HFFc6 (cell line): ENCODE results near the gene PNKD. TPM values are rescaled to one million over a fixed set of nuclear protein-coding genes. Genes with fewer than 3 reads are reported as not detected.
A peak's percentile ranks its signal among the peaks of the same experiment; 100 is the strongest.

Source experiments
- DNase-seq: peaks from one replicate; pipeline ENCODE4 v3.0.0-alpha.2; 2018
- H3K27ac Mint-ChIP-seq: 2 replicates; pipeline ENCODE4 v1.8.0; 2020; ENCODE audit warnings: mild to moderate bottlenecking, mixed read lengths
- H3K27me3 Mint-ChIP-seq: 2 replicates; pipeline ENCODE4 v1.8.0; 2021; ENCODE audit warnings: mild to moderate bottlenecking, moderate library complexity, mixed read lengths; ENCODE audit not compliant: insufficient read depth
- H3K36me3 Mint-ChIP-seq: 2 replicates; pipeline ENCODE4 v1.8.0; 2021; ENCODE audit warnings: low read depth, mixed read lengths
- H3K4me1 Mint-ChIP-seq: 2 replicates; pipeline ENCODE4 v1.8.0; 2020; ENCODE audit warnings: low read depth, mixed read lengths
- H3K4me3 Mint-ChIP-seq: 2 replicates; pipeline ENCODE4 v1.8.0; 2020; ENCODE audit warnings: mild to moderate bottlenecking, moderate library complexity, mixed read lengths
- H3K9me3 Mint-ChIP-seq: 2 replicates; pipeline ENCODE4 v1.8.0; 2020; ENCODE audit warnings: mild to moderate bottlenecking, mixed read lengths
- total RNA-seq, 6 experiments: library from RNA; stranded (reverse); fragmentation: NEBNext Ultra II Directional; extraction: Animal tissue kit (Norgen Biotek cat#: 25700); gene quantifications; 2 replicates in 1 of 6; 3 replicates in 5 of 6; pipeline ENCODE4 v1.2.3, GENCODE V29; 2021
- TF ChIP-seq, protein P1 (sequence below): fragments of 200-600 bp; sonication (generic); IDR thresholded peaks from 2 replicates; pipeline ENCODE4 v1.5.0; 2021; ENCODE audit warnings: antibody characterized with exemption, mild to moderate bottlenecking

Gene PNKD
- total RNA-seq, 6 experiments from 2014 or later: 50.8 to 62.8 (median 57.7) TPM

GRCh38 chr2:218261423-218262236 lies 8.7 kb upstream of the PNKD start:
- H3K9me3 Mint-ChIP-seq: no peaks in the 10 kb centered on the region
- no peak overlapping the region for H3K4me3 Mint-ChIP-seq
- H3K27me3 Mint-ChIP-seq: peaks cover 7% of the 10 kb centered on the region
- peaks cover 11% of the 10 kb centered on the region for H3K36me3 Mint-ChIP-seq
- peak overlapping the region; percentile 38; the same call in 1 of the 2 replicates for H3K27ac Mint-ChIP-seq
- H3K4me1 Mint-ChIP-seq: peaks cover 17% of the 10 kb centered on the region
- no peak for DNase-seq
- TF ChIP-seq, protein P1, sequence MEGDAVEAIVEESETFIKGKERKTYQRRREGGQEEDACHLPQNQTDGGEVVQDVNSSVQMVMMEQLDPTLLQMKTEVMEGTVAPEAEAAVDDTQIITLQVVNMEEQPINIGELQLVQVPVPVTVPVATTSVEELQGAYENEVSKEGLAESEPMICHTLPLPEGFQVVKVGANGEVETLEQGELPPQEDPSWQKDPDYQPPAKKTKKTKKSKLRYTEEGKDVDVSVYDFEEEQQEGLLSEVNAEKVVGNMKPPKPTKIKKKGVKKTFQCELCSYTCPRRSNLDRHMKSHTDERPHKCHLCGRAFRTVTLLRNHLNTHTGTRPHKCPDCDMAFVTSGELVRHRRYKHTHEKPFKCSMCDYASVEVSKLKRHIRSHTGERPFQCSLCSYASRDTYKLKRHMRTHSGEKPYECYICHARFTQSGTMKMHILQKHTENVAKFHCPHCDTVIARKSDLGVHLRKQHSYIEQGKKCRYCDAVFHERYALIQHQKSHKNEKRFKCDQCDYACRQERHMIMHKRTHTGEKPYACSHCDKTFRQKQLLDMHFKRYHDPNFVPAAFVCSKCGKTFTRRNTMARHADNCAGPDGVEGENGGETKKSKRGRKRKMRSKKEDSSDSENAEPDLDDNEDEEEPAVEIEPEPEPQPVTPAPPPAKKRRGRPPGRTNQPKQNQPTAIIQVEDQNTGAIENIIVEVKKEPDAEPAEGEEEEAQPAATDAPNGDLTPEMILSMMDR: no peak

DNA sequence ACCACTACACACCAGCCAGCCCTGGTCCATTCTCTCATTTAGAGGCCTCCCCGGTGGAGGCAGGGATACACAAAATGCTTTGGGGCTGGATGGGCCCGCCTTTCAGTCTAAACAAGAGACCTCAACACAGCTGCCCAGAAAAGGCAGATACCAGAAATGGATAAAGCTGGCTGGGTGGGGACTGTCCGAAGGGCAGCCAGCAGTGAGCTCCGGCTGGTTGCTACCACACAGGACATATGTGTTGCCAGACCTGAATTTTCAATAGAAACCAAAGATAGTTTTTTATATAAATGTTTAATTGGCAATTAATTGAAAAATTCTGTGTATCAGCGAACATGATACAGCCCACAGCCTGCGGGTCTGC lies 8.1 kb upstream of the PNKD start:
- H3K27ac Mint-ChIP-seq: peak overlapping the region; percentile 38; the same call in 1 of the 2 replicates
- H3K4me1 Mint-ChIP-seq: peaks cover 17% of the 10 kb centered on the region
- no peak overlapping the region for H3K4me3 Mint-ChIP-seq
- H3K36me3 Mint-ChIP-seq: peaks cover 11% of the 10 kb centered on the region
- H3K27me3 Mint-ChIP-seq: peaks cover 9% of the 10 kb centered on the region
- TF ChIP-seq, protein P1: no peak
- no peak for DNase-seq
- H3K9me3 Mint-ChIP-seq: no peaks in the 10 kb centered on the region

DNA sequence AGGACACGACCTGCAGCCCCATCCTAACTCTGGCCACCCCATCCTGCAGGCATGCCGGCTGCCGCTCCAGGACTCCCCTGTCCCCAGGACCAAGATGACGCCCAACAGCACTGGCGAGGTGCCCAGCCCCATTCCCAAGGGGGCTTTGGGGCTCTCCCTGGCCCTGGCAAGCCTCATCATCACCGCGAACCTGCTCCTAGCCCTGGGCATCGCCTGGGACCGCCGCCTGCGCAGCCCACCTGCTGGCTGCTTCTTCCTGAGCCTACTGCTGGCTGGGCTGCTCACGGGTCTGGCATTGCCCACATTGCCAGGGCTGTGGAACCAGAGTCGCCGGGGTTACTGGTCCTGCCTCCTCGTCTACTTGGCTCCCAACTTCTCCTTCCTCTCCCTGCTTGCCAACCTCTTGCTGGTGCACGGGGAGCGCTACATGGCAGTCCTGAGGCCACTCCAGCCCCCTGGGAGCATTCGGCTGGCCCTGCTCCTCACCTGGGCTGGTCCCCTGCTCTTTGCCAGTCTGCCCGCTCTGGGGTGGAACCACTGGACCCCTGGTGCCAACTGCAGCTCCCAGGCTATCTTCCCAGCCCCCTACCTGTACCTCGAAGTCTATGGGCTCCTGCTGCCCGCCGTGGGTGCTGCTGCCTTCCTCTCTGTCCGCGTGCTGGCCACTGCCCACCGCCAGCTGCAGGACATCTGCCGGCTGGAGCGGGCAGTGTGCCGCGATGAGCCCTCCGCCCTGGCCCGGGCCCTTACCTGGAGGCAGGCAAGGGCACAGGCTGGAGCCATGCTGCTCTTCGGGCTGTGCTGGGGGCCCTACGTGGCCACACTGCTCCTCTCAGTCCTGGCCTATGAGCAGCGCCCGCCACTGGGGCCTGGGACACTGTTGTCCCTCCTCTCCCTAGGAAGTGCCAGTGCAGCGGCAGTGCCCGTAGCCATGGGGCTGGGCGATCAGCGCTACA lies 7.4 kb upstream of the PNKD start:
- H3K4me3 Mint-ChIP-seq: no peak overlapping the region
- H3K4me1 Mint-ChIP-seq: peaks cover 17% of the 10 kb centered on the region
- H3K27me3 Mint-ChIP-seq: peaks cover 9% of the 10 kb centered on the region
- TF ChIP-seq, protein P1: no peak
- H3K36me3 Mint-ChIP-seq: peaks cover 11% of the 10 kb centered on the region
- no peak overlapping the region for H3K27ac Mint-ChIP-seq
- no peaks in the 10 kb centered on the region for H3K9me3 Mint-ChIP-seq
- no peak for DNase-seq

DNA sequence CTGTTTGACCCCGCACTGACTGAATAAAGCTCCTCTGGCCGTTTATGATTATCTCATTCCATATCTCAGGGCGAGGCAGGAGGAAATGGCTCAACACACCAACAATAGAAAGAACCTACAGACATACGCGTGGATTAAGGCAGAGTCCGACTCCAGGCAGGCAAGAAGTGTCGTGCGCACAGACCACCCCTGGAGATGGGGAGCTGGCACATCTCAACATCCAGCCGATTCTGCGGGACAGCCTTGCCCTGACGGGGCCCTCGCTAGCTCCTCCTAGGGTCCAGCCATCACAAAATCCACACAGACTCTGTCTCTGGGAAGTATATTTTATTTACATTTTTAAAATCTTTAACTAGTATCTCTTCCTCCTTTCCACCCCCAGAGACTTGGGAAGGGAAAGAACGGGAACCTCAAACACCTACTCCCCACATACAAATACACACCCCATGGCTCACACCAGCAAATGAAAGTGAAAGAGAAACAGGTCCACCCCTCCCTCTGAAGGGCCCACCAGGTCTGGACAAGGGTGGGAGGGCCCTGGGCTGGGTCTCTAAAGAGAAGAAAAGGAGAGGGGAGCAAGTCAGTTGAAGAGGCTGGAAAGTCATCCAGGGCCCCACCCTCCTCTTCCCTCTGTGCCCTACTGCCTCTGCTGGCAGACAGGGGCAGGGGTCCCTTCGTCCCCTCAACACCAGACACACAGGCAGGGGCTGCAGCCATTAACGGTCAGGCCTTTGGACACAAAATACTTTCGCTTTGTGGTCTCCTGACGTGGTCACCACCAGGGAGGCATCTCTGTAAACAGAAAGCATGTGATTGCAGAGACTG lies 6.3 kb upstream of the PNKD start:
- Mint-ChIP-seq H3K36me3 (peaks cover 11% of the 10 kb centered on the region), H3K4me3 (no peak overlapping the region), H3K27me3 (peaks cover 4% of the 10 kb centered on the region), H3K27ac (peak overlapping the region; percentile 17; the same call in 1 of the 2 replicates), H3K4me1 (peaks cover 12% of the 10 kb centered on the region), H3K9me3 (no peaks in the 10 kb centered on the region)
- TF ChIP-seq, protein P1: no peak; the same call in 1 of the 2 replicates
- DNase-seq: no peak
